ENCODE results near the gene AP1G2. TPM values are rescaled to one million over a fixed set of nuclear protein-coding genes. Genes with fewer than 3 reads are reported as not detected.

The AP1G2 gene
- total and polyA plus RNA-seq, 2 of the 13 experiments (the other 11 are each of a cell fraction or from before 2014, with no cell fraction given), result 96.9 to 611 TPM

DNA sequence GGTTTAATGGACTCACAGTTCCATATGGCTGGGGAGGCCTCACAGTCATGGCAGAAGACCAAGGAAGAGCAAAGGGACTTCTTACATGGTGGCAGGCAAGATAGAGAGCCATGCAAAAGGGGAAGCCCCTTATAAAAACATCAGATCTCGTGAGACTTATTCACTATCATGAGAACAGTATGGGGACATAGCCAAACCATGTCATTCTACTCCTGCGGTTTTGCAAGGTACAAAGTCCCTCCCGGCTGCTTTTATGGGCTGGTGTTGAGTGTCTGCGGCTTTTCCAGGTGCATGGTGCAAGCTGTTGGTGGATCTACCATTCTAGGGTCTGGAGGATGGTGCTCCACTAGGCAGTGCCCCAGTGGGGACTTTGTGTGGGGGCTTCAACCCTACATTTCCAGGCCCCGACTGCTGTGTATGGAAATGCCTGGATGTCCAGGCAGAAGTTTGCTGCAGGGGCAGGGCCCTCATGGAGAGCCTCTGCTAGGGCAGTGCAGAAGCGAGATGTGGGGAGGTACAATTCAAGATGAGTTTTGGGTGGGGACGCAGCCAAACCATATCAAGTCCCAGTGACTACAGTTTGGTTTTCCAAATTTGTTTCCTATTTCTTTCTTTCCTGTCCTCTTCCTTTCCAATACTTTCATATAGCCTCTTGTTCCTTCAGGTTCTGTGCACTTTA is 42.0 kb upstream of the AP1G2 start (continued):
- TF ChIP-seq ZFY (CRISPR knock-in tag; IDR thresholded peaks at IDR 0.05) (peak; percentile 48; the same call in 1 of the 2 replicates), GATAD1 (CRISPR knock-in tag; IDR thresholded peaks at IDR 0.05) (peak; percentile 69), CHD4 (IDR thresholded peaks at IDR 0.05; ENCODE audit: borderline replicate concordance, low read length) (peak; percentile 96), ZSCAN25 (CRISPR knock-in tag; IDR thresholded peaks at IDR 0.05) (0 out of 2 replicates have a peak, but pooled peaks have one; percentile 55), ATAD3A (CRISPR knock-in tag; IDR thresholded peaks at IDR 0.05) (peak; percentile 59; the same call in 1 of the 2 replicates), ZNF737 (CRISPR knock-in tag; IDR thresholded peaks at IDR 0.05; ENCODE audit: borderline replicate concordance) (0 out of 2 replicates have a peak, but pooled peaks have one; percentile 70), ZNF441 (CRISPR knock-in tag; IDR thresholded peaks at IDR 0.05; ENCODE audit: borderline replicate concordance) (peak; percentile 69; the same call in 1 of the 2 replicates), ZNF788 (CRISPR knock-in tag; IDR thresholded peaks at IDR 0.05; ENCODE audit: borderline replicate concordance) (peak; percentile 82), KDM5A (IDR thresholded peaks at IDR 0.05; ENCODE audit: borderline replicate concordance, low read length) (peak; percentile 10; the same call in 1 of the 2 replicates), CBX5 (CRISPR knock-in tag; IDR thresholded peaks at IDR 0.05; ENCODE audit: borderline replicate concordance) (peak; percentile 99), NKX3-1 (CRISPR knock-in tag; IDR thresholded peaks at IDR 0.05) (peak; percentile 53; the same call in 1 of the 2 replicates), ZNF724P (CRISPR knock-in tag; IDR thresholded peaks at IDR 0.05; ENCODE audit: borderline replicate concordance) (0 out of 2 replicates have a peak, but pooled peaks have one; percentile 12), NFATC3 (CRISPR knock-in tag; IDR thresholded peaks at IDR 0.05) (peak; percentile 72; the same call in 1 of the 2 replicates), SRF (IDR thresholded peaks at IDR 0.05; ENCODE audit: low read depth, low read length) (peak; percentile 59; the same call in 1 of the 2 replicates), STAG1 (CRISPR knock-in tag; IDR thresholded peaks at IDR 0.05) (0 out of 2 replicates have a peak, but pooled peaks have one; percentile 16), POLR2AphosphoS5 (IDR thresholded peaks at IDR 0.05; ENCODE audit: low read depth, low read length) (peak; percentile 47; the same call in 1 of the 2 replicates), SETDB1 (CRISPR knock-in tag; IDR thresholded peaks at IDR 0.05; ENCODE audit: borderline replicate concordance) (0 out of 2 replicates have a peak, but pooled peaks have one; percentile 41)
- TF ChIP-seq, protein P1, sequence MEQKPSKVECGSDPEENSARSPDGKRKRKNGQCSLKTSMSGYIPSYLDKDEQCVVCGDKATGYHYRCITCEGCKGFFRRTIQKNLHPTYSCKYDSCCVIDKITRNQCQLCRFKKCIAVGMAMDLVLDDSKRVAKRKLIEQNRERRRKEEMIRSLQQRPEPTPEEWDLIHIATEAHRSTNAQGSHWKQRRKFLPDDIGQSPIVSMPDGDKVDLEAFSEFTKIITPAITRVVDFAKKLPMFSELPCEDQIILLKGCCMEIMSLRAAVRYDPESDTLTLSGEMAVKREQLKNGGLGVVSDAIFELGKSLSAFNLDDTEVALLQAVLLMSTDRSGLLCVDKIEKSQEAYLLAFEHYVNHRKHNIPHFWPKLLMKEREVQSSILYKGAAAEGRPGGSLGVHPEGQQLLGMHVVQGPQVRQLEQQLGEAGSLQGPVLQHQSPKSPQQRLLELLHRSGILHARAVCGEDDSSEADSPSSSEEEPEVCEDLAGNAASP (CRISPR knock-in tag; IDR thresholded peaks at IDR 0.05; ENCODE audit: borderline replicate concordance), result peak; percentile 87
- TF ChIP-seq, protein P2, sequence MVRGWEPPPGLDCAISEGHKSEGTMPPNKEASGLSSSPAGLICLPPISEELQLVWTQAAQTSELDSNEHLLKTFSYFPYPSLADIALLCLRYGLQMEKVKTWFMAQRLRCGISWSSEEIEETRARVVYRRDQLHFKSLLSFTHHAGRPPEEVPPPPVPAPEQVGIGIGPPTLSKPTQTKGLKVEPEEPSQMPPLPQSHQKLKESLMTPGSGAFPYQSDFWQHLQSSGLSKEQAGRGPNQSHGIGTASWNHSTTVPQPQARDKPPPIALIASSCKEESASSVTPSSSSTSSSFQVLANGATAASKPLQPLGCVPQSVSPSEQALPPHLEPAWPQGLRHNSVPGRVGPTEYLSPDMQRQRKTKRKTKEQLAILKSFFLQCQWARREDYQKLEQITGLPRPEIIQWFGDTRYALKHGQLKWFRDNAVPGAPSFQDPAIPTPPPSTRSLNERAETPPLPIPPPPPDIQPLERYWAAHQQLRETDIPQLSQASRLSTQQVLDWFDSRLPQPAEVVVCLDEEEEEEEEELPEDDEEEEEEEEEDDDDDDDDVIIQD (CRISPR knock-in tag; IDR thresholded peaks at IDR 0.05; ENCODE audit: low read depth), result peak; percentile 95
- TF ChIP-seq, protein P3, sequence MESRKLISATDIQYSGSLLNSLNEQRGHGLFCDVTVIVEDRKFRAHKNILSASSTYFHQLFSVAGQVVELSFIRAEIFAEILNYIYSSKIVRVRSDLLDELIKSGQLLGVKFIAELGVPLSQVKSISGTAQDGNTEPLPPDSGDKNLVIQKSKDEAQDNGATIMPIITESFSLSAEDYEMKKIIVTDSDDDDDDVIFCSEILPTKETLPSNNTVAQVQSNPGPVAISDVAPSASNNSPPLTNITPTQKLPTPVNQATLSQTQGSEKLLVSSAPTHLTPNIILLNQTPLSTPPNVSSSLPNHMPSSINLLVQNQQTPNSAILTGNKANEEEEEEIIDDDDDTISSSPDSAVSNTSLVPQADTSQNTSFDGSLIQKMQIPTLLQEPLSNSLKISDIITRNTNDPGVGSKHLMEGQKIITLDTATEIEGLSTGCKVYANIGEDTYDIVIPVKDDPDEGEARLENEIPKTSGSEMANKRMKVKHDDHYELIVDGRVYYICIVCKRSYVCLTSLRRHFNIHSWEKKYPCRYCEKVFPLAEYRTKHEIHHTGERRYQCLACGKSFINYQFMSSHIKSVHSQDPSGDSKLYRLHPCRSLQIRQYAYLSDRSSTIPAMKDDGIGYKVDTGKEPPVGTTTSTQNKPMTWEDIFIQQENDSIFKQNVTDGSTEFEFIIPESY (CRISPR knock-in tag; IDR thresholded peaks at IDR 0.05), result peak; percentile 50; the same call in 1 of the 2 replicates
- TF ChIP-seq, protein P4, sequence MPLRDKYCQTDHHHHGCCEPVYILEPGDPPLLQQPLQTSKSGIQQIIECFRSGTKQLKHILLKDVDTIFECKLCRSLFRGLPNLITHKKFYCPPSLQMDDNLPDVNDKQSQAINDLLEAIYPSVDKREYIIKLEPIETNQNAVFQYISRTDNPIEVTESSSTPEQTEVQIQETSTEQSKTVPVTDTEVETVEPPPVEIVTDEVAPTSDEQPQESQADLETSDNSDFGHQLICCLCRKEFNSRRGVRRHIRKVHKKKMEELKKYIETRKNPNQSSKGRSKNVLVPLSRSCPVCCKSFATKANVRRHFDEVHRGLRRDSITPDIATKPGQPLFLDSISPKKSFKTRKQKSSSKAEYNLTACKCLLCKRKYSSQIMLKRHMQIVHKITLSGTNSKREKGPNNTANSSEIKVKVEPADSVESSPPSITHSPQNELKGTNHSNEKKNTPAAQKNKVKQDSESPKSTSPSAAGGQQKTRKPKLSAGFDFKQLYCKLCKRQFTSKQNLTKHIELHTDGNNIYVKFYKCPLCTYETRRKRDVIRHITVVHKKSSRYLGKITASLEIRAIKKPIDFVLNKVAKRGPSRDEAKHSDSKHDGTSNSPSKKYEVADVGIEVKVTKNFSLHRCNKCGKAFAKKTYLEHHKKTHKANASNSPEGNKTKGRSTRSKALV (CRISPR knock-in tag; IDR thresholded peaks at IDR 0.05), result peak; percentile 56
- TF ChIP-seq, protein P5, sequence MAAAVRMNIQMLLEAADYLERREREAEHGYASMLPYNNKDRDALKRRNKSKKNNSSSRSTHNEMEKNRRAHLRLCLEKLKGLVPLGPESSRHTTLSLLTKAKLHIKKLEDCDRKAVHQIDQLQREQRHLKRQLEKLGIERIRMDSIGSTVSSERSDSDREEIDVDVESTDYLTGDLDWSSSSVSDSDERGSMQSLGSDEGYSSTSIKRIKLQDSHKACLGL (CRISPR knock-in tag; IDR thresholded peaks at IDR 0.05), result peak; percentile 62; the same call in 1 of the 2 replicates
